ENCODE measurements around the gene LIN7B. TPM values are rescaled to one million over a fixed set of nuclear protein-coding genes. Genes with fewer than 3 reads are reported as not detected.

The LIN7B gene
- total and polyA plus RNA-seq, 9 of the 15 experiments (the other 6 are each of a cell fraction or from before 2014, with no cell fraction given): 0.89 to 15.7 (median 4.0) TPM

- TF ChIP-seq MTA3 (IDR thresholded peaks at IDR 0.05; ENCODE audit: borderline replicate concordance) (0 out of 2 replicates have a peak, but pooled peaks have one; percentile 4), ZC3H4 (CRISPR knock-in tag; IDR thresholded peaks at IDR 0.05; ENCODE audit: borderline replicate concordance) (no peak), MTA2 (IDR thresholded peaks at IDR 0.05; ENCODE audit: low read depth) (peak; percentile 28; the same call in 1 of the 2 replicates), MAFG (tag; conservative IDR thresholded peaks at IDR 0.05) (no peak), CHAMP1 (IDR thresholded peaks at IDR 0.05) (no peak), SNAPC5 (CRISPR knock-in tag; IDR thresholded peaks at IDR 0.05) (no peak), GABPB1 (CRISPR knock-in tag; IDR thresholded peaks at IDR 0.05) (no peak; the same call in 1 of the 2 replicates), ZBTB34 (CRISPR knock-in tag; IDR thresholded peaks at IDR 0.05) (no peak), TCF7L2 (IDR thresholded peaks at IDR 0.05; ENCODE audit: low read depth, low read length) (no peak), SMAD4 (CRISPR knock-in tag; conservative IDR thresholded peaks at IDR 0.05) (peak; percentile 70; the same call in 1 of the 2 replicates), TAF1 (IDR thresholded peaks at IDR 0.05; ENCODE audit: control insufficient read depth, extremely low read depth, insufficient read depth, low read length, severe bottlenecking) (peak; percentile 86), TCF15 (CRISPR knock-in tag; IDR thresholded peaks at IDR 0.05) (no peak), BACH1 (tag; IDR thresholded peaks at IDR 0.05) (no peak), CLOCK (CRISPR knock-in tag; IDR thresholded peaks at IDR 0.05; ENCODE audit: borderline replicate concordance) (no peak), PRMT5 (CRISPR knock-in tag; IDR thresholded peaks at IDR 0.05) (no peak), PHF8 (IDR thresholded peaks at IDR 0.05; ENCODE audit: borderline replicate concordance, low read length) (peak; percentile 93; the same call in 1 of the 2 replicates), CCNT2 (IDR thresholded peaks at IDR 0.05; ENCODE audit: borderline replicate concordance, extremely low read depth, insufficient read length, low read depth, low read length) (peak; percentile 24), ZNF785 (CRISPR knock-in tag; IDR thresholded peaks at IDR 0.05) (no peak), ZNF347 (CRISPR knock-in tag; IDR thresholded peaks at IDR 0.05; ENCODE audit: low read depth) (no peak), RB1 (IDR thresholded peaks at IDR 0.05; ENCODE audit: low read depth) (no peak)
Measured at GRCh38 chr19:49157445-49158224, 43.5 kb downstream of the LIN7B start, which contains the start of gene TRPM4 (continued).
